HG03095 (cell line): ENCODE results near the gene IRGQ.

Experiments used
- ATAC-seq: cut with Tn5 transposase; IDR thresholded peaks from one replicate; pipeline ENCODE4 v1.9.1; 2021; ENCODE audit warnings: moderate library complexity; ENCODE audit not compliant: unreplicated experiment

Gene IRGQ

GRCh38 chr19:43545276-43545675 is 50.7 kb downstream of the IRGQ start:
- no peak for ATAC-seq

GRCh38 chr19:43544077-43544476 is 51.9 kb downstream of the IRGQ start:
- ATAC-seq = no peak

- no peak for ATAC-seq
Observed at GRCh38 chr19:43541920-43542650, 53.8 kb downstream of the IRGQ start.

- ATAC-seq = no peak
Observed at GRCh38 chr19:43540381-43540780, 55.6 kb downstream of the IRGQ start.

DNA sequence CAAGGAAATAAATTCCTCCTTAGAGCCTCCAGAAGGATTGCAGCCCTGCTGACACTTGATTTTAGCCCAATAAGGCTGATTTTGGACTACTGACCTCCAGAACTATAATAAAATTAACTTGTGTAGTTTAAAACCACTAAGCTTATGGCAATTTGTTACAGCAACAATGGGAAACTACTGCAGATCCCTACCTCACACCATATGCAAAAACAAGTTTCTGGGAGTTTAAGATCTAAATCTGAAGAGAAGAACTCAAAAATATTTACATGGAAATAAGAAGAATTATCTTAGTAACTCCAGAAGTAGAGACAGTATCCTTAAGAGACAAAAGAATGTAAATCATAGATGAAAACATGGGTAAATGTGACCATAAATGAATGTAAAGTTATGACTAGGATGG is 57.0 kb downstream of the IRGQ start:
- no peak for ATAC-seq

DNA sequence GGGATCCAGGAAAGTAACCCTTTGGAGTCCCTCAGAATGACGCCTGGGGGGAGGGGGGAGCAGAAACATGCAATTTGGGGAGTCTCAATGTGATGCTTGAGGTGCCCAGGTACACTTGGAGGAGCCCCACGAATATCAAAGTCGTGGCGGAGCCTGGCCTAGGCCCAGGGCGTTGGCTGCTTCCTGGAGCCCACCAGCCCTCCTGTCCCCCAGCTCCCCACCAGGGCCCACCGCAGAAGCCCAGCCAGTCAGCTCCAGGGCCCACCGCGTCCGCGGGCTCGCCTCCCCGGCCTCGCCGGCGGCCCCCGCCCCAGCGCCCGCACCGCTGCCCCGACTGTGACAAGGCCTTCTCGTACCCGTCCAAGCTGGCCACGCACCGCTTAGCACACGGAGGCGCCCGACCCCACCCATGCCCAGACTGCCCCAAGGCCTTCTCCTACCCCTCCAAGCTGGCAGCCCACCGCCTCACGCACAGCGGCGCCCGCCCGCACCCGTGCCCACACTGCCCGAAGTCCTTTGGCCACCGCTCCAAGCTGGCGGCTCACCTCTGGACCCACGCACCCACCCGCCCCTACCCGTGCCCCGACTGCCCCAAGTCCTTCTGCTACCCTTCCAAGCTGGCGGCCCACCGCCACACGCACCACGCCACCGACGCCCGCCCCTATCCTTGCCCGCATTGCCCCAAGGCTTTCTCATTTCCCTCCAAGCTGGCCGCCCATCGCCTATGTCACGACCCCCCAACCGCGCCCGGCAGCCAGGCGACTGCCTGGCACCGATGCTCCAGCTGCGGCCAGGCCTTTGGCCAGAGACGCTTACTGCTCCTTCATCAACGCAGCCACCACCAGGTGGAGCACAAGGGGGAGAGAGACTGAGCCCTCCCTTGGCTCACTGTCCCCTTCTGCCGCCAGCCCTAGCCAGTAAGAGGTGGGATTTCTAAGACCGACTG is 60.8 kb downstream of the IRGQ start:
- ATAC-seq = no peak
